H1 (cell line): Measurements from ENCODE around the gene B4GAT1. TPM values are rescaled to one million over a fixed set of nuclear protein-coding genes. Genes with fewer than 3 reads are reported as not detected.
"Not testable (repeated sequence)": the region's sequence is repeated elsewhere in the genome, so short reads cannot be mapped to it uniquely, and the experiment has no call there.

ENCODE experiments used
- CTCF ChIA-PET: fragments of 300-600 bp; sonication (Branson Sonifier 250); formaldehyde crosslinking; loops from one replicate; lab custom pipeline; 2021; ENCODE audit not compliant: partially characterized antibody; lab: Charles Lee
- POLR2A ChIA-PET: fragments of 300-600 bp; sonication (Branson Sonifier 250); formaldehyde crosslinking; loops from one replicate; lab custom pipeline; 2021; ENCODE audit warnings: inconsistent platforms; ENCODE audit not compliant: partially characterized antibody; lab: Charles Lee
- DNase-seq, 2 experiments: peaks; one replicate each; pipeline versions ENCODE4 v3.0.0 to v3.0.0-alpha.2; 2010 to 2022; ENCODE audit warnings: low spot score in 2 of 2, low read depth in 1 of 2, mixed read lengths in 1 of 2
- FAIRE-seq: peaks from 2 replicates; lab custom pipeline; 2011; peaks lifted over from hg19 to GRCh38; lab: Jason Lieb, UNC
- H2AFZ ChIP-seq: 2 replicates; pipeline ENCODE4 v1.8.1; 2012; ENCODE audit warnings: low read length, inconsistent platforms
- H2AK5ac ChIP-seq: 2 replicates; pipeline ENCODE4 v1.6.1; 2013; ENCODE audit warnings: low read depth, low read length
- H2BK120ac ChIP-seq: replicated peaks from 2 replicates; pipeline ENCODE3; 2013; ENCODE audit warnings: low read depth, low read length, inconsistent platforms
- H2BK12ac ChIP-seq: 2 replicates; pipeline ENCODE4 v1.6.1; 2013; ENCODE audit warnings: low read depth, low read length
- H2BK15ac ChIP-seq: 2 replicates; pipeline ENCODE4 v1.6.1; 2013; ENCODE audit warnings: low read length
- H2BK20ac ChIP-seq: 2 replicates; pipeline ENCODE4 v1.6.1; 2013; ENCODE audit warnings: low read length
- H2BK5ac ChIP-seq: 2 replicates; pipeline ENCODE4 v1.6.1; 2013; ENCODE audit warnings: low read depth, low read length
- H3K14ac ChIP-seq: 2 replicates; pipeline ENCODE4 v1.6.1; 2013; ENCODE audit warnings: inconsistent platforms; ENCODE audit not compliant: insufficient read length
- H3K18ac ChIP-seq: 2 replicates; pipeline ENCODE4 v1.6.1; 2013; ENCODE audit warnings: low read length; ENCODE audit errors: extremely low read depth
- H3K23ac ChIP-seq: 2 replicates; pipeline ENCODE4 v1.6.1; 2013; ENCODE audit warnings: inconsistent platforms; ENCODE audit not compliant: insufficient read length
- H3K23me2 ChIP-seq: 2 replicates; pipeline ENCODE4 v1.6.1; 2013; ENCODE audit warnings: low read depth, low read length
- H3K27ac ChIP-seq: 2 replicates; pipeline ENCODE4 v1.6.1; 2011; ENCODE audit warnings: low read depth, low read length, inconsistent platforms
- H3K27me3 ChIP-seq, 4 experiments: replicated peaks in 1 of 4; 1 replicate in 1 of 4; 2 replicates in 3 of 4; pipeline versions ENCODE4 v1.6.1 to v1.8.1; 2011 to 2013; ENCODE audit warnings: low read length in 3 of 4, mild to moderate bottlenecking in 3 of 4, inconsistent platforms in 2 of 4, mixed read lengths in 2 of 4, moderate library complexity in 1 of 4; ENCODE audit not compliant: control insufficient read depth in 3 of 4, insufficient read depth in 3 of 4; ENCODE audit errors: extremely low read depth in 1 of 4
- H3K36me3 ChIP-seq, 4 experiments: 2 replicates each; pipeline versions ENCODE4 v1.6.1 to v1.8.1; 2011 to 2013; ENCODE audit warnings: mild to moderate bottlenecking in 4 of 4, low read length in 3 of 4, moderate library complexity in 2 of 4, control low read depth in 1 of 4, inconsistent platforms in 1 of 4; ENCODE audit not compliant: insufficient read depth in 4 of 4, control insufficient read depth in 2 of 4
- H3K4ac ChIP-seq: replicated peaks from 2 replicates; pipeline ENCODE3; 2013; ENCODE audit warnings: low read length, low read depth, mixed read lengths, inconsistent platforms; ENCODE audit not compliant: insufficient read length
- H3K4me1 ChIP-seq, 4 experiments: replicated peaks in 1 of 4; 1 replicate in 1 of 4; 2 replicates in 3 of 4; pipeline versions ENCODE4 v1.6.1 to v1.8.1; 2011 to 2013; ENCODE audit warnings: low read length in 3 of 4, inconsistent platforms in 2 of 4, mixed read lengths in 1 of 4; ENCODE audit not compliant: insufficient read depth in 4 of 4, control insufficient read depth in 3 of 4
- H3K4me2 ChIP-seq, 2 experiments: 2 replicates each; pipeline versions ENCODE4 v1.6.1 to v1.8.1; 2011 to 2013; ENCODE audit warnings: low read depth in 2 of 2, low read length in 2 of 2, control low read depth in 1 of 2, inconsistent platforms in 1 of 2, mild to moderate bottlenecking in 1 of 2; ENCODE audit not compliant: insufficient read depth in 1 of 2
- H3K4me3 ChIP-seq, 4 experiments: fragments of 200-600, 300-600 bp in 1 of 4; sonication (generic), shearing (Covaris generic), sonication (Bioruptor Twin) in 1 of 4; 2 replicates each; pipeline versions ENCODE4 v1.5.1 to v1.8.1; 2011 to 2016; ENCODE audit warnings: low read length in 4 of 4, low read depth in 3 of 4, control low read depth in 2 of 4, inconsistent platforms in 2 of 4, mild to moderate bottlenecking in 2 of 4, mixed read lengths in 1 of 4, moderate library complexity in 1 of 4; ENCODE audit not compliant: insufficient read depth in 2 of 4; ENCODE audit errors: extremely low read depth in 1 of 4
- H3K56ac ChIP-seq: replicated peaks from 2 replicates; pipeline ENCODE3; 2013; ENCODE audit warnings: low read depth, mild to moderate bottlenecking, mixed read lengths, low read length, inconsistent platforms; ENCODE audit not compliant: insufficient read length
- H3K79me1 ChIP-seq: 2 replicates; pipeline ENCODE4 v1.6.1; 2013; ENCODE audit warnings: low read depth, low read length, control low read depth
- H3K79me2 ChIP-seq, 2 experiments: 2 replicates each; pipeline versions ENCODE4 v1.6.1 to v1.8.1; 2012 to 2013; ENCODE audit warnings: low read length in 2 of 2, mild to moderate bottlenecking in 2 of 2, inconsistent platforms in 1 of 2; ENCODE audit not compliant: insufficient read depth in 2 of 2, control insufficient read depth in 1 of 2
- H3K9ac ChIP-seq, 4 experiments: replicated peaks in 1 of 4; 1 replicate in 1 of 4; 2 replicates in 3 of 4; pipeline versions ENCODE4 v1.6.1 to v1.8.1; 2011 to 2013; ENCODE audit warnings: low read depth in 3 of 4, low read length in 3 of 4, control low read depth in 2 of 4, mild to moderate bottlenecking in 2 of 4, moderate library complexity in 2 of 4, inconsistent platforms in 1 of 4; ENCODE audit errors: extremely low read depth in 1 of 4
- H3K9me3 ChIP-seq, 2 experiments: 2 replicates each; pipeline versions ENCODE4 v1.6.1 to v1.8.1; 2012 to 2013; ENCODE audit warnings: mild to moderate bottlenecking in 2 of 2, moderate library complexity in 2 of 2, control low read depth in 1 of 2, inconsistent platforms in 1 of 2, low read depth in 1 of 2, low read length in 1 of 2, mixed read lengths in 1 of 2; ENCODE audit not compliant: insufficient read depth in 2 of 2
- H4K20me1 ChIP-seq, 2 experiments: replicated peaks in 1 of 2; 2 replicates each; pipeline versions ENCODE3 to v1.8.1; 2011 to 2013; ENCODE audit warnings: inconsistent platforms in 2 of 2, low read length in 2 of 2, mild to moderate bottlenecking in 1 of 2; ENCODE audit not compliant: insufficient read depth in 2 of 2, control insufficient read depth in 1 of 2
- H4K5ac ChIP-seq: 2 replicates; pipeline ENCODE4 v1.6.1; 2013; ENCODE audit warnings: low read length, low read depth, mixed read lengths, inconsistent platforms; ENCODE audit not compliant: insufficient read length
- H4K8ac ChIP-seq: 2 replicates; pipeline ENCODE4 v1.8.0; 2013; ENCODE audit warnings: mild to moderate bottlenecking, moderate library complexity, low read length, inconsistent platforms; ENCODE audit not compliant: insufficient read depth; ENCODE audit errors: extremely low read depth
- H4K91ac ChIP-seq: replicated peaks from 2 replicates; pipeline ENCODE3; 2013; ENCODE audit warnings: low read length, mixed read lengths, inconsistent platforms; ENCODE audit not compliant: insufficient read length
- WGBS, 2 experiments: shearing (Covaris generic) in 1 of 2; methylation state at CpG; one replicate each; pipeline versions ENCODE4 v1.1.6 to v1.1.7; 2013 to 2015; ENCODE audit warnings: low lambda C conversion rate in 2 of 2, mixed read lengths in 2 of 2, inconsistent platforms in 1 of 2, low coverage in 1 of 2, missing lambda C conversion rate in 1 of 2; ENCODE audit not compliant: insufficient replicate concordance in 2 of 2, insufficient coverage in 1 of 2, insufficient read length in 1 of 2; ENCODE audit errors: extremely low coverage in 1 of 2, missing lambda C conversion rate in 1 of 2; 5-methylcytosine and 5-hydroxymethylcytosine counted together
- polyA plus RNA-seq, 7 experiments: library from polyadenylated mRNA; depleted of rRNA in 3 of 7; stranded (reverse) in 5 of 7; unstranded in 2 of 7; fragments of >200 nt in 5 of 7; fragments of 200-250 nt in 2 of 7; gene quantifications; 1 replicate in 5 of 7; 2 replicates in 1 of 7; 4 replicates in 1 of 7; pipeline versions ENCODE4 v1.2.1 to v1.2.3, GENCODE V29; 2011 to 2013; ENCODE audit warnings: missing spikeins in 2 of 7, mixed read lengths in 2 of 7
- total RNA-seq: library from RNA; stranded (reverse); fragmentation: NEBNext Ultra II Directional; extraction: Animal tissue kit (Norgen Biotek cat#: 25700); gene quantifications from 2 replicates; pipeline ENCODE4 v1.2.1, GENCODE V29; 2021

Gene B4GAT1
- total and polyA plus RNA-seq, 2 of the 8 experiments (the other 6 are each of a cell fraction or from before 2014, with no cell fraction given) = 22.2 to 27.8 TPM

GRCh38 chr11:66310803-66311440 is 36.5 kb downstream of the B4GAT1 start:
- not testable (repeated sequence) for H3K79me2 ChIP-seq, H3K23ac ChIP-seq, H3K4ac ChIP-seq, H3K14ac ChIP-seq, H3K23me2 ChIP-seq, H4K5ac ChIP-seq, H3K18ac ChIP-seq, H3K4me3 ChIP-seq, H2BK15ac ChIP-seq, H2BK120ac ChIP-seq, DNase-seq, H4K91ac ChIP-seq, H4K20me1 ChIP-seq, H3K56ac ChIP-seq, H3K27me3 ChIP-seq, H3K9ac ChIP-seq, H2AFZ ChIP-seq, H3K27ac ChIP-seq, FAIRE-seq, H4K8ac ChIP-seq, H3K9me3 ChIP-seq, H2AK5ac ChIP-seq, H2BK20ac ChIP-seq, H2BK5ac ChIP-seq, H3K79me1 ChIP-seq, H3K36me3 ChIP-seq, H2BK12ac ChIP-seq
- ChIA-PET CTCF (interaction anchor here (0.6 to 11.7 kb wide), 33 partner anchors 10 to 1282 kb away, joined by 3 to 242 read pairs (median 7); partner anchors contain the start of genes B4GAT1, BRMS1, RAB1B and RIN1), POLR2A (interaction anchor here (0.8 to 4.1 kb wide), 20 partner anchors 11 to 242 kb away, joined by 3 to 25 read pairs (median 4); partner anchors contain the start of genes BRMS1, RIN1 and TMEM151A)
- H3K4me1 ChIP-seq = peaks cover 3 to 13% (median 6%) of the 10 kb centered on the region in 4 experiments; a peak in 6 of 7 replicates
- WGBS, 2 experiments = 85% methylated on average over 18 of the region's 18 CpGs; no CpG with 5 or more reads in 1 of the 2 experiments
- peak overlapping the region in 1 of 2 experiments; percentile 48; a peak in 2 of 4 replicates for H3K4me2 ChIP-seq
